Mucosa of descending colon (tissue), 3 donors: ENCODE data around the gene RFNG. TPM values are rescaled to one million over a fixed set of nuclear protein-coding genes. Genes with fewer than 3 reads are reported as not detected.

ENCODE experiments used
- ATAC-seq: fragments of 200-7000 bp; cut with Tn5 transposase; one replicate; pipeline ENCODE4 v1.9.1; 2020; ENCODE audit warnings: mild to moderate bottlenecking, moderate library complexity
- DNase-seq, 3 donors: peaks; one replicate each; pipeline ENCODE4 v3.0.0-alpha.2; 2020
- H3K36me3 ChIP-seq: fragments of 200-600 bp; one replicate; pipeline ENCODE4 v1.8.0; 2021; ENCODE audit warnings: low read depth, mild to moderate bottlenecking
- H3K4me1 ChIP-seq: fragments of 200-600 bp; one replicate; pipeline ENCODE4 v1.8.0; 2021; ENCODE audit warnings: low read depth, mild to moderate bottlenecking
- H3K4me3 ChIP-seq: fragments of 200-600 bp; one replicate; pipeline ENCODE4 v1.8.0; 2021; ENCODE audit warnings: mild to moderate bottlenecking
- H3K9me3 ChIP-seq: fragments of 200-600 bp; one replicate; pipeline ENCODE4 v1.8.0; 2021; ENCODE audit warnings: mild to moderate bottlenecking
- CTCF ChIP-seq: fragments of 200-600 bp; IDR thresholded peaks from one replicate; pipeline ENCODE4 v1.8.0; 2022; ENCODE audit warnings: antibody characterized with exemption, mild to moderate bottlenecking
- intact Hi-C, 2 donors: fragments of 100-400 bp; cut with DNase I in 1 of 2; cut with micrococcal nuclease in 1 of 2; formaldehyde crosslinking; loops; one replicate each; pipeline versions ENCODE4 v1.11.0 to v1.11.1; 2022; cut with DNase I, micrococcal nuclease
- total RNA-seq, 3 donors: library from RNA; stranded (reverse); fragmentation: NEBNext Ultra II Directional in 2 of 3; extraction: Animal tissue kit (Norgen Biotek cat#: 25700) in 2 of 3; gene quantifications; one replicate each; pipeline versions ENCODE4 v1.2.1 to v1.2.4, GENCODE V29; 2021 to 2023
- donor health status: DM: no; HTN: no; CAD: no; lungs with moderate emphysema.
- donor health status: DM: no; HTN: no; CAD: no.
- donor health status: DM: no; HTN: yes; CAD: no.

Gene RFNG
- total RNA-seq, 3 donors from 2014 or later: 30.7 to 37.9 (median 30.9) TPM

GRCh38 chr17:82013772-82014321 lies 37.8 kb downstream of the RFNG start:
- ATAC-seq: no peak

GRCh38 chr17:82013341-82013740 lies 38.3 kb downstream of the RFNG start:
- no peak for TF ChIP-seq CTCF
- Histone ChIP-seq H3K4me3 (no peak overlapping the region), H3K4me1 (no peaks in the 10 kb centered on the region), H3K36me3 (no peaks in the 10 kb centered on the region), H3K9me3 (no peaks in the 10 kb centered on the region)
- DNase-seq: no peak
- ATAC-seq: no peak
- intact Hi-C loops: no loop called here

More at GRCh38 chr17:82013772-82014321, 37.8 kb downstream of the RFNG start:
- Histone ChIP-seq H3K4me1 (no peaks in the 10 kb centered on the region), H3K36me3 (no peaks in the 10 kb centered on the region), H3K4me3 (no peak overlapping the region), H3K9me3 (no peaks in the 10 kb centered on the region)
- TF ChIP-seq CTCF: no peak
- intact Hi-C loops: no loop called here
- no peak for DNase-seq

- Histone ChIP-seq H3K9me3 (no peaks in the 10 kb centered on the region), H3K4me1 (no peaks in the 10 kb centered on the region), H3K36me3 (no peaks in the 10 kb centered on the region), H3K4me3 (no peak overlapping the region)
- no peak for TF ChIP-seq CTCF
- ATAC-seq: no peak
- DNase-seq: no peak
- intact Hi-C loops: no loop called here
Observed at GRCh38 chr17:82012640-82013295, 38.8 kb downstream of the RFNG start.

- DNase-seq (no peak), ATAC-seq (no peak)
- no peaks in the 10 kb centered on the region for H3K9me3 ChIP-seq
- H3K4me1 ChIP-seq: no peaks in the 10 kb centered on the region
- intact Hi-C loops: no loop called here
- no peak overlapping the region for H3K4me3 ChIP-seq
- TF ChIP-seq CTCF: no peak
- no peaks in the 10 kb centered on the region for H3K36me3 ChIP-seq
Observed at GRCh38 chr17:82012261-82012639, 39.4 kb downstream of the RFNG start.

- ATAC-seq (no peak), DNase-seq (no peak)
- no peaks in the 10 kb centered on the region for H3K9me3 ChIP-seq
- intact Hi-C loops: no loop called here
- H3K36me3 ChIP-seq: no peaks in the 10 kb centered on the region
- no peak overlapping the region for H3K4me3 ChIP-seq
- no peaks in the 10 kb centered on the region for H3K4me1 ChIP-seq
- TF ChIP-seq CTCF: no peak
Observed at GRCh38 chr17:82011617-82012187, 39.9 kb downstream of the RFNG start.
